Peyer's patch (tissue), 4 donors: Measurements from ENCODE around the gene HTT. TPM values are rescaled to one million over a fixed set of nuclear protein-coding genes. Genes with fewer than 3 reads are reported as not detected.

Experiments
- DNase-seq, 3 donors: peaks; one replicate each; pipeline ENCODE4 v3.0.0-alpha.2; 2017 to 2019
- H3K27ac ChIP-seq, 4 donors: fragments of 200-600 bp; sonication (generic); one replicate each; pipeline ENCODE4 v1.5.1; 2016 to 2019
- H3K27me3 ChIP-seq, 2 donors: fragments of 200-600 bp; sonication (generic); one replicate each; pipeline ENCODE4 v1.5.1; 2019
- H3K36me3 ChIP-seq, 3 donors: fragments of 200-600 bp; sonication (generic); one replicate each; pipeline ENCODE4 v1.5.1; 2016 to 2019
- H3K4me1 ChIP-seq, 4 donors: fragments of 200-600 bp; sonication (generic); one replicate each; pipeline ENCODE4 v1.5.1; 2016 to 2019
- H3K4me3 ChIP-seq, 4 donors: fragments of 200-600 bp; sonication (generic); 1 replicate in 3 of 4; 2 replicates in 1 of 4; pipeline ENCODE4 v1.5.1; 2016 to 2019; ENCODE audit warnings: mild to moderate bottlenecking in 1 of 4
- H3K9me3 ChIP-seq, 4 donors: fragments of 200-600 bp; sonication (generic); one replicate each; pipeline ENCODE4 v1.5.1; 2016 to 2019; ENCODE audit warnings: mild to moderate bottlenecking in 1 of 4
- POLR2A ChIP-seq, 2 donors: fragments of 450-650 bp; IDR thresholded peaks; one replicate each; pipeline ENCODE4 v1.5.1; 2017; ENCODE audit warnings: antibody characterized with exemption in 2 of 2, mild to moderate bottlenecking in 2 of 2, moderate library complexity in 2 of 2
- total RNA-seq, 4 donors: library from RNA; depleted of rRNA; stranded (reverse); fragments of >200 nt; gene quantifications; one replicate each; pipeline ENCODE4 v1.1.0, GENCODE V29; 2016
- TF ChIP-seq, protein P1 (sequence below), 6 experiments: fragments of 450-650 bp in 4 of 6; fragments of 200-600 bp in 2 of 6; sonication (generic) in 1 of 6; IDR thresholded peaks; one replicate each; pipeline ENCODE4 v1.5.1; 2017 to 2019; ENCODE audit warnings: antibody characterized with exemption in 6 of 6, mild to moderate bottlenecking in 3 of 6, moderate library complexity in 1 of 6

The HTT gene
- total RNA-seq, 4 donors from 2014 or later: 62.3 to 133 (median 113) TPM

DNA sequence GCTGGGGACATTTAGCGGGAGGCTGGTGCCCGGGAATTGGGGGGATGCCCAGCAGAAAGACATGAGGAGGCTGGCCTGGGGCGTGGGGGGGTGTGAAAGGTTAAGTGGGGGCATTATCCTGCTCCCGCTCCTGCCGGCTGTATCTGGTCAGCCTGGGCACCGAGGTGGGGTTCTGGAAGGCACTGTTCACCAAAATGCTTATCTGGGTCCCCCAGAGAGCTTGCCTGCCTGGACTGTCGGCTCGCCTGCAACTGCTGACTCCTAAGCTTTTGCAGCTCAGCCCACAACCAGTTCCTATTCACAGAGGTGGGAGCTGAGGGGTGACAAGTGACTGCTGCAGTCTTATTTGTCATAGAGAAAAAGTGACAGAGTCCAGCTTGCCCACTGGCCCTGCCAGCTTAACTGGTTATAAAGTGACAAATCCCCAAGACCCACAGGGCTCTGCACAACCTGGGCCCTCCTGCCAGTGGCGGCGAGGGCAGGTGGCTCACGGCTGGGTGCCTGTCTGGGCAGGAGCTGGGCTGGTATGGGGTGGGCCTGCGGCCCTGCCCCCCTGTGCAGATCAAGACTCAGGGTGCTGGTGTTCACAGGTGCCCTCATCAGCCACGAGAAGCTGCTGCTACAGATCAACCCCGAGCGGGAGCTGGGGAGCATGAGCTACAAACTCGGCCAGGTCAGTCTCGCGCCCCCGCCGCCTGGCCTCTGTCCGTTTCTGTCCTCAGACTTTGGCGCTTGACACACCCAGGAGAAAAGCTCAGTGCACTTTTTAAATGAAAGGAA lies 150.8 kb downstream of the HTT start:
- Histone ChIP-seq H3K27me3 (no peaks in the 10 kb centered on the region), H3K36me3 (peaks cover 0 to 82% (median 0%) of the 10 kb centered on the region in 3 donors), H3K9me3 (no peaks in the 10 kb centered on the region), H3K4me1 (no peaks in the 10 kb centered on the region), H3K27ac (peak overlapping the region in 2 of 4 donors; percentile 21 to 22), H3K4me3 (no peak overlapping the region)
- DNase-seq: peak in 1 of 3 donors; percentile 43
- TF ChIP-seq, protein P1, sequence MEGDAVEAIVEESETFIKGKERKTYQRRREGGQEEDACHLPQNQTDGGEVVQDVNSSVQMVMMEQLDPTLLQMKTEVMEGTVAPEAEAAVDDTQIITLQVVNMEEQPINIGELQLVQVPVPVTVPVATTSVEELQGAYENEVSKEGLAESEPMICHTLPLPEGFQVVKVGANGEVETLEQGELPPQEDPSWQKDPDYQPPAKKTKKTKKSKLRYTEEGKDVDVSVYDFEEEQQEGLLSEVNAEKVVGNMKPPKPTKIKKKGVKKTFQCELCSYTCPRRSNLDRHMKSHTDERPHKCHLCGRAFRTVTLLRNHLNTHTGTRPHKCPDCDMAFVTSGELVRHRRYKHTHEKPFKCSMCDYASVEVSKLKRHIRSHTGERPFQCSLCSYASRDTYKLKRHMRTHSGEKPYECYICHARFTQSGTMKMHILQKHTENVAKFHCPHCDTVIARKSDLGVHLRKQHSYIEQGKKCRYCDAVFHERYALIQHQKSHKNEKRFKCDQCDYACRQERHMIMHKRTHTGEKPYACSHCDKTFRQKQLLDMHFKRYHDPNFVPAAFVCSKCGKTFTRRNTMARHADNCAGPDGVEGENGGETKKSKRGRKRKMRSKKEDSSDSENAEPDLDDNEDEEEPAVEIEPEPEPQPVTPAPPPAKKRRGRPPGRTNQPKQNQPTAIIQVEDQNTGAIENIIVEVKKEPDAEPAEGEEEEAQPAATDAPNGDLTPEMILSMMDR (IDR thresholded peaks at IDR 0.05): no peak
- TF ChIP-seq POLR2A (IDR thresholded peaks at IDR 0.05): no peak

DNA sequence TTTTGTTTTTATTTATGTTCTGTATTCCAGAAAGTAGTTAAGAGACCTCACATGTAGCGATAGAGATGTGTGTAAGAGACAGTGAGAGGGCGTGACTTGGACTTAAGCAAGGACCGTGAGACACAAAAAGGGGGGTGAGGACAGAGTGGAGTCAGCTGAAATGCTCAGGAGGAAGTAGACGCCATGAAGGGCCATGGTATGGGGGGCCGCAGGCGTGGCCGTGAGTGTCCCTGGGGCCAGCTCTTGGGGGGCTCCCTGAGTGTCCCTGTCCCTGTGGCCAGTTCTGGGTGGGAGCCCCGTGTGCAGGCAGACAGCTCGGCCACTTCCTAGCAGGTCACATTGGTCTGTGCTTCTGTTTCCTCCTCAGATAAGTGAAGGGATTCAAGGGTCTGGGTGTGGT lies 151.5 kb downstream of the HTT start:
- Histone ChIP-seq H3K27me3 (no peaks in the 10 kb centered on the region), H3K4me3 (no peak overlapping the region), H3K4me1 (no peaks in the 10 kb centered on the region), H3K36me3 (peaks cover 0 to 82% (median 0%) of the 10 kb centered on the region in 3 donors), H3K27ac (peak overlapping the region in 3 of 4 donors; percentile 12 to 65 (median 60)), H3K9me3 (no peaks in the 10 kb centered on the region)
- TF ChIP-seq, protein P1 (IDR thresholded peaks at IDR 0.05): no peak
- TF ChIP-seq POLR2A (IDR thresholded peaks at IDR 0.05): no peak
- peak in 1 of 3 donors; percentile 31 for DNase-seq

DNA sequence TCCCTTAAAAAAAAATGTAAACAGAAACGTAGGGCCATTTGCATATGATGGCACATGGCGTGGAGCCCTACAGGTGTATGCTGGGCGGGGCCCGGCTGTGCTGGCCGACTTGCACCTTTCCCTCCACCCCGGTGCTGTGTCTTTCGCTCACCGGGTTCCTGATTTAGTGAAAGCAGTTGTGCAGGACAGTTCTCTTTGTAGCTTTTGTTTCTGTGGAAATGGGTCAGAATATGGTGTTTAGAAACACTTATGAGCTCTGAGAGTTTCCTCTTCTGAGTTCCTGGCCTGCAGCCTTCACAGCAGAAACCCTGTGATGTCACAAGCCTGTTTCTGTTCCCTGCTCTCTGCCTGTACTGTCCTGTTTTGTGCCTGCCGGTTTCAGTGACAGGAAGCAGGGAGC lies 152.0 kb downstream of the HTT start:
- H3K27ac ChIP-seq: peak overlapping the region in 3 of 4 donors; percentile 12 to 65 (median 60)
- DNase-seq: peak in 1 of 3 donors; percentile 44
- H3K4me3 ChIP-seq: no peak overlapping the region
- H3K36me3 ChIP-seq: peaks cover 0 to 82% (median 0%) of the 10 kb centered on the region in 3 donors
- no peak for TF ChIP-seq POLR2A (IDR thresholded peaks at IDR 0.05)
- TF ChIP-seq, protein P1 (IDR thresholded peaks at IDR 0.05): no peak
- no peaks in the 10 kb centered on the region for H3K27me3 ChIP-seq
- H3K4me1 ChIP-seq: no peaks in the 10 kb centered on the region
- no peaks in the 10 kb centered on the region for H3K9me3 ChIP-seq

DNA sequence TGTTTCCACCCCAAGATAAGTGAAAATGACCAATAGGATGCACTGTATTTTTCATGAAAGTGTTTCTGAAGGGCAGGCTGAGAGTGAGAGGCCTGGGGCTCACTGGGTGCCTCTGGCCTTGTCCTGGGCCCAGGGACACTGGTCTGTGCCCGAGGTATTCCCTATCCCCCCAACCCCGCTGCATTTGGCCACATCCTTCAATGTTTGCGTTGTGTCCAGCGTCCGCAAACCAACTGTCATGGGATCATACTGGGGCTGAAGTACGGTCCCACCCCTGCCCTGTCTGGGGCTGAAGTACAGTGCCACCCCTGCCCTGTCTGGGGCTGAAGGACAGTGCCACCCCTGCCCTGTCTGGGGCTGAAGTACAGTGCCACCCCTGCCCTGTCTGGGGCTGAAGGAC lies 152.5 kb downstream of the HTT start:
- no peak for DNase-seq
- TF ChIP-seq, protein P1 (IDR thresholded peaks at IDR 0.05): no peak
- TF ChIP-seq POLR2A (IDR thresholded peaks at IDR 0.05): no peak
- Histone ChIP-seq H3K4me3 (no peak overlapping the region), H3K9me3 (no peaks in the 10 kb centered on the region), H3K4me1 (no peaks in the 10 kb centered on the region), H3K27me3 (no peaks in the 10 kb centered on the region), H3K36me3 (peaks cover 0 to 82% (median 0%) of the 10 kb centered on the region in 3 donors), H3K27ac (peak overlapping the region in 2 of 4 donors; percentile 60 to 65)

DNA sequence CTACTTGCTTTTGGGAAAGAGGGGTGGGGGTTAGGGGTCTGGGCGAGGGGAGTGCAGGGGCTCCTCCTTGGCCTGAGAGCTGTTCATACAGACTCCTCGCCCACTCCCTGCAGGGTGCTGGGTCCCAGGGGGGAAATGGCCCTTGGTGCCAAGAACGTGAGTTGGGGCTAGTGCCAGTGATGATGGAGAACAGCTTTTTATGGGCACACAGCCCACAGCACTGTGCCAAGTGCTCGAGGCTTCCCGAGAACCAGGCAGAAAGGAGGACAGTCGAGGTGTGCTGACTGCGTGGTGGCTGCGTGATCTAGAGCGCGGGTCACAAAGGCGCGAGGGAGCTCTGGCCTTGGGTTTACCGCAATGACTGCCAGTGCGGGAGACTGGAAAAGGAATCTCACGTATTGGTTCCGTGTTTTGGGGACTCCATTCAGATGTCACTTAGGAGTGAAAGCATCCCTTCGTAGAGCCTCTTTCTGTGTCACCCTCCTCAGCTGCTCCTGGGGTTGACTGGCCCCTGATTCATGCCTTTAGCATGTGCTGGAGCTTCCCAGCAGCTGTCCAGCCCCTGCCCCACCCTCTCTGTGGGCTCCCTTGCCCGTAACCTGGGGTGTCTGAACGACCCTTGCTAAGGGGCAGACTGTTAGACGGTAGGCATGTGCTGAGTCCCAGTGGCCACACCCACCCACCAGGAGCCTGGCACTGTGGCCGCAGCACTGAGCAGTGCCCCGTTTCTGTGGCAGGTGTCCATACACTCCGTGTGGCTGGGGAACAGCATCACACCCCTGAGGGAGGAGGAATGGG lies 153.6 kb downstream of the HTT start:
- no peak overlapping the region for H3K27ac ChIP-seq
- H3K4me1 ChIP-seq: no peaks in the 10 kb centered on the region
- no peaks in the 10 kb centered on the region for H3K9me3 ChIP-seq
- peak in 1 of 3 donors; percentile 29 for DNase-seq
- no peaks in the 10 kb centered on the region for H3K27me3 ChIP-seq
- H3K4me3 ChIP-seq: no peak overlapping the region
- TF ChIP-seq, protein P1 (IDR thresholded peaks at IDR 0.05): no peak
- no peak for TF ChIP-seq POLR2A (IDR thresholded peaks at IDR 0.05)
- peaks cover 0 to 82% (median 0%) of the 10 kb centered on the region in 3 donors for H3K36me3 ChIP-seq
